Measurements from ENCODE around the gene B4GALT5.

DNA sequence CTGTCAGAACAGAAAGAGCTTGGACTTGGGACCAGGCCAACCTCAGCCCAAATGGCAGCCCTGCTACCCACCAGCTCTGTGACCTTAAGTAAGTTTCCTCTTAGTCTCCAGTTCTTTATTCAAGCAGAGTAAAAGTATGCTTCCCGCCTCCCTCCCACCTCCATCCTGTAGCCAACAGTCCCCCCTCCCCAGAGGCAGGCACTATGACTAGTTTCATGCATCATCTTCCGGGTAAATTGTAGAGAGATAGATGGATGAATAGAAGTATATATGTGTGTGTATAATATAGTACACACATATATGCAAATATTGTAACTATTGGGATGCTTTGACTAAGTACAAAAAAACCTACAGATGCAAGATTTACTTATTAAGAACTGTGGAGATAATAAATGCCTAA, 39.5 kb upstream of the B4GALT5 start:
- TF ChIP-seq EZH2phosphoT487 (IDR thresholded peaks at IDR 0.05; ENCODE audit: borderline replicate concordance), result no peak
- TF ChIP-seq, protein P1, sequence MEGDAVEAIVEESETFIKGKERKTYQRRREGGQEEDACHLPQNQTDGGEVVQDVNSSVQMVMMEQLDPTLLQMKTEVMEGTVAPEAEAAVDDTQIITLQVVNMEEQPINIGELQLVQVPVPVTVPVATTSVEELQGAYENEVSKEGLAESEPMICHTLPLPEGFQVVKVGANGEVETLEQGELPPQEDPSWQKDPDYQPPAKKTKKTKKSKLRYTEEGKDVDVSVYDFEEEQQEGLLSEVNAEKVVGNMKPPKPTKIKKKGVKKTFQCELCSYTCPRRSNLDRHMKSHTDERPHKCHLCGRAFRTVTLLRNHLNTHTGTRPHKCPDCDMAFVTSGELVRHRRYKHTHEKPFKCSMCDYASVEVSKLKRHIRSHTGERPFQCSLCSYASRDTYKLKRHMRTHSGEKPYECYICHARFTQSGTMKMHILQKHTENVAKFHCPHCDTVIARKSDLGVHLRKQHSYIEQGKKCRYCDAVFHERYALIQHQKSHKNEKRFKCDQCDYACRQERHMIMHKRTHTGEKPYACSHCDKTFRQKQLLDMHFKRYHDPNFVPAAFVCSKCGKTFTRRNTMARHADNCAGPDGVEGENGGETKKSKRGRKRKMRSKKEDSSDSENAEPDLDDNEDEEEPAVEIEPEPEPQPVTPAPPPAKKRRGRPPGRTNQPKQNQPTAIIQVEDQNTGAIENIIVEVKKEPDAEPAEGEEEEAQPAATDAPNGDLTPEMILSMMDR (conservative IDR thresholded peaks at IDR 0.05; ENCODE audit: low read length), result no peak

Data from Loucy (cell line).